Measurements from ENCODE around the gene SLC44A3. TPM values are rescaled to one million over a fixed set of nuclear protein-coding genes. Genes with fewer than 3 reads are reported as not detected.

The SLC44A3 gene
- total and polyA plus RNA-seq, 2 of the 8 experiments (the other 6 are each of a cell fraction or from before 2014, with no cell fraction given): 4.2 to 5.0 TPM

DNA sequence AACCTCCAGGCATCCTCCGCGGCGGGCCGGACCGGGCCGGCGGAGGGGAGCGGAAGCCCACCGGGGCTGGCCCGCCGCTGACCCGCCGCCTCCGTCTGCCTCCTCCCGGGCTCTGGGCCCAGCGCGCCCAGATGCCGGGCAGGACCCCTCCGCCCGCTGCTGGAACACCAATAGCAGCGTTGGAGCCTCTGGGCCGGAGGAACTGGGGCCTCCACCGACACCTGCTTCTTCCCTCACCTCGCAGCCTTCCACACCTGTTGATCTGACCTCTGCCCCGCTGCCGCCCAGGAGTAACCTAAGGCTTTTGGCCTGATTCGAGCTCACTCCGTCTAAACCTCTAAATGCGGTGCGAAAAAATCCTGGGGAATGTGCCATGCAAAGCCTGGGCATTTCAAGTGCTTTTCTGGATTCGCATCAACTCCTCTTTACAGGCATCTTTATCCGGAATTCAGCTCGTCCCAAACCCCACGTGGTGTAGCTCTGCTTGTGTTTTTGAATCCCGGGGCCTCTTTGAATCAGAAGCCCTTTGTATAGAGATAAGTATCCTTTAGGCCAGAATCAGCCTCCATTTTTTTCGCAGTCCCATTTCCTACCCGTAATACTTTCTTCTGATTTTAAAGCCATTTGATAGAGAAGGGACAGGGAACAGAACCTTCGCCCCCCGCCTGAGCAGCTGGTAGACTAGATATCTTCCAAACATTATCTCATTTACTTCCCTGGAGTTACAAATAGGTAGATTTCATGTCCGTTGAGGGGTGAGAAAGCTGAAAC is 107.4 kb downstream of the SLC44A3 start (continued):
- no peak for TF ChIP-seq CHD2 (IDR thresholded peaks at IDR 0.05; ENCODE audit: low read length)
- TF ChIP-seq RBBP5 (IDR thresholded peaks at IDR 0.05; ENCODE audit: borderline replicate concordance, low read depth, low read length): no peak; the same call in 1 of the 2 replicates
- TF ChIP-seq FOSL1 (IDR thresholded peaks at IDR 0.05; ENCODE audit: insufficient read depth, low read depth, low read length): no peak
- TF ChIP-seq POU5F1 (IDR thresholded peaks at IDR 0.05; ENCODE audit: low read depth, low read length): no peak
- TF ChIP-seq RAD21 (IDR thresholded peaks at IDR 0.05 in 1 of 2, conservative IDR thresholded peaks at IDR 0.05 in 1 of 2; ENCODE audit: low read depth in 2 of 2, low read length in 2 of 2): no peak; a peak in 1 of 4 replicates
- peak; percentile 9; the same call in 1 of the 2 replicates for TF ChIP-seq GABPA (IDR thresholded peaks at IDR 0.05; ENCODE audit: borderline replicate concordance, insufficient read depth, low read length)
- TF ChIP-seq RXRA (IDR thresholded peaks at IDR 0.05; ENCODE audit: insufficient read depth, low read depth, low read length): no peak
- TF ChIP-seq CREB1 (IDR thresholded peaks at IDR 0.05): no peak
- TF ChIP-seq, protein P1, sequence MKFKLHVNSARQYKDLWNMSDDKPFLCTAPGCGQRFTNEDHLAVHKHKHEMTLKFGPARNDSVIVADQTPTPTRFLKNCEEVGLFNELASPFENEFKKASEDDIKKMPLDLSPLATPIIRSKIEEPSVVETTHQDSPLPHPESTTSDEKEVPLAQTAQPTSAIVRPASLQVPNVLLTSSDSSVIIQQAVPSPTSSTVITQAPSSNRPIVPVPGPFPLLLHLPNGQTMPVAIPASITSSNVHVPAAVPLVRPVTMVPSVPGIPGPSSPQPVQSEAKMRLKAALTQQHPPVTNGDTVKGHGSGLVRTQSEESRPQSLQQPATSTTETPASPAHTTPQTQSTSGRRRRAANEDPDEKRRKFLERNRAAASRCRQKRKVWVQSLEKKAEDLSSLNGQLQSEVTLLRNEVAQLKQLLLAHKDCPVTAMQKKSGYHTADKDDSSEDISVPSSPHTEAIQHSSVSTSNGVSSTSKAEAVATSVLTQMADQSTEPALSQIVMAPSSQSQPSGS (IDR thresholded peaks at IDR 0.05; ENCODE audit: low read length): no peak

Data from H1 (cell line).